ENCODE measurements around the gene LRMDA. TPM values are rescaled to one million over a fixed set of nuclear protein-coding genes. Genes with fewer than 3 reads are reported as not detected.

The LRMDA gene
- total and polyA plus RNA-seq, 7 donors, result 2.8 to 22.2 (median 9.0) TPM

- Histone ChIP-seq H3K9me3 (no peaks in the 10 kb centered on the region), H3K36me3 (no peaks in the 10 kb centered on the region), H3K4me1 (peaks cover 0 to 16% (median 10%) of the 10 kb centered on the region in 4 donors), H3K27me3 (no peaks in the 10 kb centered on the region), H3K27ac (no peak overlapping the region), H3K4me3 (no peak overlapping the region)
- no peak for DNase-seq
- intact Hi-C loops (cut with DNase I), result no loop called here
- 63 to 81% methylated on average over 5 of the region's 5 CpGs for WGBS, 2 donors
- TF ChIP-seq POLR2A (IDR thresholded peaks at IDR 0.05) (no peak), POLR2AphosphoS5 (IDR thresholded peaks at IDR 0.05) (no peak), EP300 (IDR thresholded peaks at IDR 0.05) (no peak)
- TF ChIP-seq, protein P1, sequence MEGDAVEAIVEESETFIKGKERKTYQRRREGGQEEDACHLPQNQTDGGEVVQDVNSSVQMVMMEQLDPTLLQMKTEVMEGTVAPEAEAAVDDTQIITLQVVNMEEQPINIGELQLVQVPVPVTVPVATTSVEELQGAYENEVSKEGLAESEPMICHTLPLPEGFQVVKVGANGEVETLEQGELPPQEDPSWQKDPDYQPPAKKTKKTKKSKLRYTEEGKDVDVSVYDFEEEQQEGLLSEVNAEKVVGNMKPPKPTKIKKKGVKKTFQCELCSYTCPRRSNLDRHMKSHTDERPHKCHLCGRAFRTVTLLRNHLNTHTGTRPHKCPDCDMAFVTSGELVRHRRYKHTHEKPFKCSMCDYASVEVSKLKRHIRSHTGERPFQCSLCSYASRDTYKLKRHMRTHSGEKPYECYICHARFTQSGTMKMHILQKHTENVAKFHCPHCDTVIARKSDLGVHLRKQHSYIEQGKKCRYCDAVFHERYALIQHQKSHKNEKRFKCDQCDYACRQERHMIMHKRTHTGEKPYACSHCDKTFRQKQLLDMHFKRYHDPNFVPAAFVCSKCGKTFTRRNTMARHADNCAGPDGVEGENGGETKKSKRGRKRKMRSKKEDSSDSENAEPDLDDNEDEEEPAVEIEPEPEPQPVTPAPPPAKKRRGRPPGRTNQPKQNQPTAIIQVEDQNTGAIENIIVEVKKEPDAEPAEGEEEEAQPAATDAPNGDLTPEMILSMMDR (IDR thresholded peaks at IDR 0.05), result no peak
Measured at GRCh38 chr10:75565286-75566251, 134.1 kb downstream of the LRMDA start.

GRCh38 chr10:75568450-75569130 is 137.2 kb downstream of the LRMDA start:
- Histone ChIP-seq H3K27ac (no peak overlapping the region), H3K4me1 (peaks cover 0 to 16% (median 10%) of the 10 kb centered on the region in 4 donors), H3K27me3 (no peaks in the 10 kb centered on the region), H3K4me3 (no peak overlapping the region), H3K9me3 (peaks cover 4 to 18% (median 7%) of the 10 kb centered on the region in 4 donors), H3K36me3 (no peaks in the 10 kb centered on the region)
- no peak for DNase-seq
- WGBS, 2 donors, result 66 to 78% methylated on average over 1 of the region's 1 CpG
- TF ChIP-seq, protein P1 (IDR thresholded peaks at IDR 0.05), result no peak
- TF ChIP-seq POLR2A (IDR thresholded peaks at IDR 0.05) (no peak), EP300 (IDR thresholded peaks at IDR 0.05) (no peak), POLR2AphosphoS5 (IDR thresholded peaks at IDR 0.05) (no peak)
- intact Hi-C loops (cut with DNase I), result no loop called here

- Histone ChIP-seq H3K4me3 (no peak overlapping the region), H3K9me3 (peaks cover 4 to 19% (median 7%) of the 10 kb centered on the region in 4 donors), H3K4me1 (peaks cover 0 to 16% (median 10%) of the 10 kb centered on the region in 4 donors), H3K36me3 (no peaks in the 10 kb centered on the region), H3K27ac (no peak overlapping the region), H3K27me3 (no peaks in the 10 kb centered on the region)
- no peak for DNase-seq
- intact Hi-C loops (cut with DNase I), result no loop called here
- TF ChIP-seq, protein P1 (IDR thresholded peaks at IDR 0.05), result no peak
- peak in 1 of 4 donors; percentile 33 for TF ChIP-seq POLR2AphosphoS5 (IDR thresholded peaks at IDR 0.05)
- WGBS, 2 donors, result 4 to 55% methylated on average over 1 of the region's 1 CpG
Measured at GRCh38 chr10:75569506-75569905, 138.1 kb downstream of the LRMDA start.

- no peaks in the 10 kb centered on the region for H3K27me3 ChIP-seq
- no peak overlapping the region for H3K4me3 ChIP-seq
- intact Hi-C loops (cut with DNase I), result no loop called here
- no peak overlapping the region for H3K27ac ChIP-seq
- no peak for DNase-seq
- H3K9me3 ChIP-seq, result peaks cover 4 to 19% (median 7%) of the 10 kb centered on the region in 4 donors
- no peaks in the 10 kb centered on the region for H3K36me3 ChIP-seq
- peaks cover 0 to 16% (median 10%) of the 10 kb centered on the region in 4 donors for H3K4me1 ChIP-seq
- WGBS, 2 donors, result 87 to 94% methylated on average over 2 of the region's 2 CpGs
- TF ChIP-seq, protein P1 (IDR thresholded peaks at IDR 0.05), result no peak
- TF ChIP-seq EP300 (IDR thresholded peaks at IDR 0.05) (no peak), POLR2AphosphoS5 (IDR thresholded peaks at IDR 0.05) (no peak), POLR2A (IDR thresholded peaks at IDR 0.05) (no peak)
Measured at GRCh38 chr10:75572478-75572877, 141.1 kb downstream of the LRMDA start.

All from sigmoid colon (tissue), 7 donors.